HEK293 (cell line): ENCODE results near the gene IGFL1.

ENCODE experiments used
- ATF2 ChIP-seq: fragments of 450-650 bp; formaldehyde crosslinking; IDR thresholded peaks from 2 replicates; pipeline ENCODE4 v1.5.1; 2016; ENCODE audit warnings: missing biosample characterization, missing genetic modification characterization, low read depth
- BCL11A ChIP-seq: fragments of 450-650 bp; formaldehyde crosslinking; IDR thresholded peaks from 2 replicates; pipeline ENCODE4 v1.5.1; 2016; ENCODE audit warnings: low read depth, missing biosample characterization, missing genetic modification characterization
- CTCF ChIP-seq: fragments of 450-650 bp; formaldehyde crosslinking; IDR thresholded peaks from 2 replicates; pipeline ENCODE4 v1.5.1; 2016; ENCODE audit warnings: missing biosample characterization, missing genetic modification characterization
- SP7 ChIP-seq: fragments of 450-650 bp; formaldehyde crosslinking; IDR thresholded peaks from 2 replicates; pipeline ENCODE4 v1.5.1; 2016; ENCODE audit warnings: missing biosample characterization, missing genetic modification characterization
- ZNF274 ChIP-seq, 2 experiments: fragments of 200-500 bp in 1 of 2; fragments of 450-650 bp in 1 of 2; sonication (Bioruptor generic) in 1 of 2; formaldehyde crosslinking in 1 of 2; IDR thresholded peaks; 2 replicates each; pipeline versions ENCODE4 v1.5.1 to v1.6.1; 2014 to 2016; ENCODE audit warnings: borderline replicate concordance in 1 of 2, inconsistent platforms in 1 of 2, low read length in 1 of 2, missing biosample characterization in 1 of 2, missing genetic modification characterization in 1 of 2
- ZNF555 ChIP-seq: fragments of 450-650 bp; formaldehyde crosslinking; conservative IDR thresholded peaks from 2 replicates; pipeline ENCODE4 v1.5.1; 2017; ENCODE audit warnings: missing biosample characterization, mild to moderate bottlenecking, missing genetic modification characterization, inconsistent platforms
- ZNF610 ChIP-seq: fragments of 450-650 bp; formaldehyde crosslinking; IDR thresholded peaks from 2 replicates; pipeline ENCODE4 v1.5.1; 2016; ENCODE audit warnings: missing biosample characterization, missing genetic modification characterization, borderline replicate concordance
- ZNF704 ChIP-seq: fragments of 450-650 bp; formaldehyde crosslinking; IDR thresholded peaks from 2 replicates; pipeline ENCODE4 v1.5.1; 2016; ENCODE audit warnings: missing biosample characterization, missing genetic modification characterization
- ZNF76 ChIP-seq: fragments of 450-650 bp; formaldehyde crosslinking; IDR thresholded peaks from 2 replicates; pipeline ENCODE4; 2016; ENCODE audit warnings: low read depth, missing biosample characterization, missing genetic modification characterization, borderline replicate concordance
- ZSCAN30 ChIP-seq: fragments of 450-650 bp; IDR thresholded peaks from 2 replicates; pipeline ENCODE4 v1.5.1; 2018; ENCODE audit warnings: missing biosample characterization, mild to moderate bottlenecking, missing genetic modification characterization, moderate library complexity
- TF ChIP-seq, protein P1 (sequence below): fragments of 450-650 bp; formaldehyde crosslinking; IDR thresholded peaks from 2 replicates; pipeline ENCODE4 v1.5.1; 2016; ENCODE audit warnings: missing biosample characterization, missing genetic modification characterization

DNA sequence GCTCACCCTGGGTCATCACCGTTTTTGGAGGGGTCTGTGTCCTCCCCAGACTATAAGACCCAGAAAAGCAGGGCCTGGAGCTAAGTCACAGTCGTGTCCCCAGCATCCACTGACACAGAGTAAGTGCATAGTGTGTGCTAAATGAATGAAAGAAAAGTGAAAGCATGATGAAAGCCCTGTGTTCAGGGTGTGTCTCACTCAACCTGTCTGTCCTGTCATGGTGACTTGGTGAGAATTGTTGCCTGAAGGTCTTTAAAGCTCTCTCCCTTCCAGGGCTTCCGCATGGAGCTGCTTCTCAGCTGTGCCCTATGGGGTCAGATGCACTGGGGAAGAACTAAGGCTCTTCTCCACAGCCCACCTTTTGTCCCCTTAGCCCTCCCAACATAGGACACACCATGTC lies 20.5 kb upstream of the IGFL1 start:
- TF ChIP-seq SP7, result no peak
- TF ChIP-seq BCL11A, result no peak
- TF ChIP-seq CTCF, result no peak
- TF ChIP-seq ZNF555, result no peak
- TF ChIP-seq ZSCAN30 (tag by site-specific recombination), result no peak
- no peak for TF ChIP-seq ZNF610 (tag by site-specific recombination)
- TF ChIP-seq, protein P1, sequence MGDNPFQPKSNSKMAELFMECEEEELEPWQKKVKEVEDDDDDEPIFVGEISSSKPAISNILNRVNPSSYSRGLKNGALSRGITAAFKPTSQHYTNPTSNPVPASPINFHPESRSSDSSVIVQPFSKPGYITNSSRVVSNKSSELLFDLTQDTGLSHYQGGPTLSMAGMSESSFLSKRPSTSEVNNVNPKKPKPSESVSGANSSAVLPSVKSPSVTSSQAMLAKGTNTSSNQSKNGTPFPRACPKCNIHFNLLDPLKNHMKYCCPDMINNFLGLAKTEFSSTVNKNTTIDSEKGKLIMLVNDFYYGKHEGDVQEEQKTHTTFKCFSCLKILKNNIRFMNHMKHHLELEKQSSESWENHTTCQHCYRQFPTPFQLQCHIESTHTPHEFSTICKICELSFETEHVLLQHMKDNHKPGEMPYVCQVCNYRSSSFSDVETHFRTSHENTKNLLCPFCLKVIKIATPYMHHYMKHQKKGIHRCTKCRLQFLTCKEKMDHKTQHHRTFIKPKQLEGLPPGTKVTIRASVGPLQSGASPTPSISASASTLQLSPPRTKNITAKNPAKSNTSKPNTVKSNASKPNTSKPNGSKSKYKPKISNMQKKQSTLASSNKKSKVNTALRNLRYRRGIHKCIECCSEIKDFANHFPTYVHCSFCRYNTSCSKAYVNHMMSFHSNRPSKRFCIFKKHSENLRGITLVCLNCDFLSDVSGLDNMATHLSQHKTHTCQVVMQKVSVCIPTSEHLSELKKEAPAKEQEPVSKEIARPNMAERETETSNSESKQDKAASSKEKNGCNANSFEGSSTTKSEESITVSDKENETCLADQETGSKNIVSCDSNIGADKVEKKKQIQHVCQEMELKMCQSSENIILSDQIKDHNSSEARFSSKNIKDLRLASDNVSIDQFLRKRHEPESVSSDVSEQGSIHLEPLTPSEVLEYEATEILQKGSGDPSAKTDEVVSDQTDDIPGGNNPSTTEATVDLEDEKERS, result no peak
- TF ChIP-seq ZNF704 (tag by site-specific recombination), result no peak
- no peak for TF ChIP-seq ZNF274 (IDR thresholded peaks at IDR 0.05; ENCODE audit: low read length)
- TF ChIP-seq ZNF274 (tag by site-specific recombination; IDR thresholded peaks at IDR 0.05; ENCODE audit: borderline replicate concordance), result no peak
- no peak for TF ChIP-seq ATF2 (tag by site-specific recombination)
- TF ChIP-seq ZNF76 (tag by site-specific recombination), result no peak
